GM23248 (cell line): Measurements from ENCODE around the gene MEGF11. TPM values are rescaled to one million over a fixed set of nuclear protein-coding genes. Genes with fewer than 3 reads are reported as not detected.

Experiments used
- DNase-seq: peaks from one replicate; pipeline ENCODE4 v3.0.0-alpha.2; 2015
- H2AFZ ChIP-seq: fragments of 200-600 bp; sonication (generic); 2 replicates; pipeline ENCODE4 v1.6.1; 2016; ENCODE audit warnings: antibody characterized with exemption
- H3F3A ChIP-seq: fragments of 200-600 bp; sonication (generic); 2 replicates; pipeline ENCODE4 v1.6.1; 2016; ENCODE audit warnings: mild to moderate bottlenecking, antibody characterized with exemption, mixed run types; ENCODE audit not compliant: insufficient read depth
- H3K27ac ChIP-seq: fragments of 200-600 bp; sonication (generic); 2 replicates; pipeline ENCODE4 v1.5.1; 2016; ENCODE audit warnings: mild to moderate bottlenecking
- H3K27me3 ChIP-seq: fragments of 200-600 bp; sonication (generic); replicated peaks from 2 replicates; pipeline ENCODE4 v1.6.1; 2016; ENCODE audit warnings: mild to moderate bottlenecking; ENCODE audit not compliant: insufficient read depth
- H3K36me3 ChIP-seq: fragments of 200-600 bp; sonication (generic); 2 replicates; pipeline ENCODE4 v1.6.1; 2016; ENCODE audit warnings: low read depth, mild to moderate bottlenecking
- H3K4me1 ChIP-seq: fragments of 200-600 bp; sonication (generic); 2 replicates; pipeline ENCODE4 v1.6.1; 2016; ENCODE audit warnings: mild to moderate bottlenecking; ENCODE audit not compliant: insufficient read depth
- H3K4me2 ChIP-seq: fragments of 200-600 bp; sonication (generic); one replicate; pipeline ENCODE4 v1.6.1; 2016; ENCODE audit warnings: mild to moderate bottlenecking; ENCODE audit not compliant: unreplicated experiment
- H3K4me3 ChIP-seq: fragments of 200-600 bp; sonication (generic); 2 replicates; pipeline ENCODE4 v1.5.1; 2016; ENCODE audit warnings: mild to moderate bottlenecking
- H3K79me2 ChIP-seq: fragments of 200-600 bp; sonication (generic); 2 replicates; pipeline ENCODE4 v1.6.1; 2016; ENCODE audit warnings: mild to moderate bottlenecking; ENCODE audit not compliant: insufficient read depth
- H3K9ac ChIP-seq: fragments of 200-600 bp; sonication (generic); 2 replicates; pipeline ENCODE4 v1.6.1; 2016; ENCODE audit warnings: mild to moderate bottlenecking
- H3K9me2 ChIP-seq: fragments of 200-600 bp; sonication (generic); 2 replicates; pipeline ENCODE4 v1.6.1; 2016; ENCODE audit warnings: mixed run types, mild to moderate bottlenecking, moderate library complexity; ENCODE audit not compliant: insufficient read depth
- H3K9me3 ChIP-seq: fragments of 200-600 bp; sonication (generic); one replicate; pipeline ENCODE4 v1.6.1; 2017; ENCODE audit warnings: low read depth
- H4K20me1 ChIP-seq: fragments of 200-600 bp; sonication (generic); 2 replicates; pipeline ENCODE4 v1.6.0; 2016; ENCODE audit not compliant: insufficient read depth
- EZH2 ChIP-seq: fragments of 200-600 bp; sonication (generic); IDR thresholded peaks from 2 replicates; pipeline ENCODE4 v1.6.1; 2018; ENCODE audit warnings: antibody characterized with exemption, mild to moderate bottlenecking; ENCODE audit not compliant: insufficient read depth, poor library complexity, severe bottlenecking
- EZH2phosphoT487 ChIP-seq: fragments of 200-600 bp; sonication (generic); IDR thresholded peaks from 2 replicates; pipeline ENCODE4 v1.6.1; 2018; ENCODE audit warnings: antibody characterized with exemption, moderate library complexity, mild to moderate bottlenecking, low read depth; ENCODE audit not compliant: insufficient read depth
- WGBS, 2 experiments: methylation state at CpG; one replicate each; pipeline ENCODE4 v1.1.6; 2015 to 2017; ENCODE audit warnings: low lambda C conversion rate in 2 of 2, low coverage in 1 of 2; ENCODE audit errors: missing lambda C conversion rate in 2 of 2; 5-methylcytosine and 5-hydroxymethylcytosine counted together
- in situ Hi-C: fragments of 300-500 bp; cut with MboI; formaldehyde crosslinking; loops from 2 replicates; pipeline ENCODE4 v1.15.0; 2020
- polyA plus RNA-seq: library from polyadenylated mRNA; unstranded; fragments of >200 nt; fragmentation: Nextera tagmentation; extraction: Ambion mirVana; gene quantifications from 2 replicates; pipeline ENCODE4 v1.2.1, GENCODE V29; 2016
- total RNA-seq: library from RNA; depleted of rRNA; stranded (reverse); fragments of >200 nt; shearing (Covaris generic); gene quantifications from 2 replicates; pipeline ENCODE4 v1.2.3, GENCODE V29; 2014

The MEGF11 gene
- total and polyA plus RNA-seq, 2 experiments from 2014 or later: 0.14 TPM; not detected in 1

GRCh38 chr15:66120422-66120821 lies 133.1 kb downstream of the MEGF11 start:
- no peak overlapping the region for H3K9ac ChIP-seq
- H3K27me3 ChIP-seq: peaks cover 53% of the 10 kb centered on the region
- in situ Hi-C loops: no loop called here
- H3K4me1 ChIP-seq: no peaks in the 10 kb centered on the region
- H4K20me1 ChIP-seq: no peaks in the 10 kb centered on the region
- no peaks in the 10 kb centered on the region for H3K9me2 ChIP-seq
- H3K9me3 ChIP-seq: no peaks in the 10 kb centered on the region
- TF ChIP-seq EZH2 (no peak), EZH2phosphoT487 (no peak)
- DNase-seq: no peak
- H2AFZ ChIP-seq: no peak overlapping the region
- no peak overlapping the region for H3K27ac ChIP-seq
- H3K4me2 ChIP-seq: no peak overlapping the region
- H3K79me2 ChIP-seq: no peaks in the 10 kb centered on the region
- 44 to 47% methylated on average over 5 of the region's 5 CpGs for WGBS, 2 experiments
- H3F3A ChIP-seq: no peaks in the 10 kb centered on the region
- no peaks in the 10 kb centered on the region for H3K36me3 ChIP-seq
- no peak overlapping the region for H3K4me3 ChIP-seq

DNA sequence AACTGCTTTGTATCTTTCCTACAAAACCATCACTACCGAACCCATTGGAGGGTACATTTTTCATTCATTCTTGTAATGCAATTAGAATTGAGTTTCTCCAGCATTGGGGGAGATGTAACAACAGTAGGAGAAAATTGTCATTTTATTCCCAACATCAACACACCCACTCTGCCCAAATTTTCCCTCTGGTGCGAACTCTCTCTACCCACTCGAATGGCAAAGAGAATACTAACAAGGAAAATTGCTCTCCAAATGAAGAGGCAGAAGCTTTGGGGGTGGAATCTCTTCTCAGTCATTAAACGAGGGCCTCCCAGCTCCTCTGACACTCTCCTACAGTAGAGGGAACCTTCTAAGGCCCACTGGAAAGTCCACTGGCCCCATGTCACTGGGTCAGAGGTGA lies 135.7 kb downstream of the MEGF11 start:
- Histone ChIP-seq H3K27me3 (peaks cover 35% of the 10 kb centered on the region), H3K4me3 (no peak overlapping the region), H3K9me2 (no peaks in the 10 kb centered on the region), H4K20me1 (no peaks in the 10 kb centered on the region), H3K36me3 (no peaks in the 10 kb centered on the region), H3K9ac (no peak overlapping the region), H2AFZ (no peak overlapping the region), H3K4me2 (no peak overlapping the region), H3F3A (no peaks in the 10 kb centered on the region), H3K27ac (no peak overlapping the region), H3K9me3 (no peaks in the 10 kb centered on the region), H3K4me1 (no peaks in the 10 kb centered on the region), H3K79me2 (no peaks in the 10 kb centered on the region)
- in situ Hi-C loops: no loop called here
- no peak for DNase-seq
- no peak for TF ChIP-seq EZH2phosphoT487
- TF ChIP-seq EZH2: no peak
- WGBS, 2 experiments: 42 to 57% methylated on average over 4 of the region's 4 CpGs

DNA sequence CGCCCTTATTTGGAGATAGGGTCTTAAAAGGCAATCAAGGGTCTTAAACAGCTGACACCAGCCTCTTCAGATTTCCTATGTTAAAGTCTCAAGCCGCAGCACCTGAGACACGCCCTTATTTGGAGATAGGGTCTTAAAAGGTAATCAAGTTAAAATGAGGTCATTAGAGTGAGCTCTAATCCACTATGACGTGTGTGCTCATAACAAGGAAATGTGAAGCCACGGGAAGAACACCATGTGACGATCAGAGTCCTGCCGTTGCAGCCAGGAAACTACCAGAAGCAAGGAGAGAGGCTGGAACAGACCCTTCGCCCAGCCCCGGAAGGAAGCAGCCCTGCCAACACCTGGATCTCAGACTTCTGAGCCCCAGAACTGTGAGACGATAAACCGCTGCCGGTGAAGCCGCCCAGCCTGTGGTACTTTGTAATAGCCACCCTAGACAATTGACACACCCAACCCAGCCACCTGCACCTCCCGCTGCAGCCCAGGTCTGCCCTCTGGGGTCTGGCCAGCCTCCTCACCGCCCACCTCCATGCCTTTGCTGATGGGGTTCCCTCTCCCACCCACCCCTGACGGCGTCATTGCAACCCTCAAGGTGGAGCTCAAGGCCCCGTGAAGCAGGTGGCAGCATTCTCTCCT lies 137.9 kb downstream of the MEGF11 start:
- H3K9me2 ChIP-seq: no peaks in the 10 kb centered on the region
- H3K27me3 ChIP-seq: peaks cover 36% of the 10 kb centered on the region
- no peaks in the 10 kb centered on the region for H3K79me2 ChIP-seq
- WGBS, 2 experiments: 14 to 16% methylated on average over 18 of the region's 18 CpGs
- H3K4me3 ChIP-seq: no peak overlapping the region
- no peaks in the 10 kb centered on the region for H4K20me1 ChIP-seq
- H2AFZ ChIP-seq: no peak overlapping the region
- no peaks in the 10 kb centered on the region for H3K36me3 ChIP-seq
- no peaks in the 10 kb centered on the region for H3F3A ChIP-seq
- in situ Hi-C loops: no loop called here
- no peaks in the 10 kb centered on the region for H3K4me1 ChIP-seq
- no peaks in the 10 kb centered on the region for H3K9me3 ChIP-seq
- no peak overlapping the region for H3K27ac ChIP-seq
- DNase-seq: no peak
- TF ChIP-seq EZH2 (no peak), EZH2phosphoT487 (no peak)
- no peak overlapping the region for H3K9ac ChIP-seq
- H3K4me2 ChIP-seq: no peak overlapping the region

- H2AFZ ChIP-seq: no peak overlapping the region
Measured at GRCh38 chr15:66114863-66115425, 138.6 kb downstream of the MEGF11 start.

More at GRCh38 chr15:66114863-66115425, 138.6 kb downstream of the MEGF11 start:
- H3K4me2 ChIP-seq: no peak overlapping the region
- peaks cover 35% of the 10 kb centered on the region for H3K27me3 ChIP-seq
- no peaks in the 10 kb centered on the region for H4K20me1 ChIP-seq
- no peaks in the 10 kb centered on the region for H3K79me2 ChIP-seq
- no peaks in the 10 kb centered on the region for H3K9me3 ChIP-seq
- WGBS, 2 experiments: 44 to 53% methylated on average over 8 of the region's 8 CpGs
- H3K9ac ChIP-seq: no peak overlapping the region
- TF ChIP-seq EZH2phosphoT487 (no peak), EZH2 (no peak)
- no peak for DNase-seq
- in situ Hi-C loops: no loop called here
- H3K9me2 ChIP-seq: no peaks in the 10 kb centered on the region
- H3F3A ChIP-seq: no peaks in the 10 kb centered on the region
- H3K4me3 ChIP-seq: no peak overlapping the region
- H3K36me3 ChIP-seq: no peaks in the 10 kb centered on the region
- no peaks in the 10 kb centered on the region for H3K4me1 ChIP-seq
- H3K27ac ChIP-seq: no peak overlapping the region
